KMS-11 (cell line): Measurements from ENCODE around the gene CD19.

Experiments
- H2AFZ ChIP-seq: fragments of 200-600 bp; sonication (generic); 2 replicates; pipeline ENCODE4 v1.6.1; 2016; ENCODE audit warnings: antibody characterized with exemption, mixed run types, low read depth
- H3K27ac ChIP-seq: fragments of 200-600 bp; sonication (generic); 2 replicates; pipeline ENCODE4 v1.6.1; 2016; ENCODE audit warnings: mild to moderate bottlenecking, mixed run types
- H3K27me3 ChIP-seq: fragments of 200-600 bp; sonication (generic); 2 replicates; pipeline ENCODE4 v1.6.1; 2017; ENCODE audit warnings: mild to moderate bottlenecking, low read depth, mixed run types, moderate library complexity; ENCODE audit not compliant: insufficient read depth
- H3K36me3 ChIP-seq: fragments of 200-600 bp; sonication (generic); 2 replicates; pipeline ENCODE4 v1.6.1; 2017; ENCODE audit warnings: mild to moderate bottlenecking, mixed run types; ENCODE audit not compliant: insufficient read depth
- H3K4me1 ChIP-seq: fragments of 200-600 bp; sonication (generic); 2 replicates; pipeline ENCODE4 v1.6.1; 2016; ENCODE audit warnings: mild to moderate bottlenecking, low read depth, mixed run types; ENCODE audit not compliant: poor library complexity, severe bottlenecking
- H3K4me2 ChIP-seq: fragments of 200-600 bp; sonication (generic); 2 replicates; pipeline ENCODE4 v1.7.0; 2016; ENCODE audit warnings: mild to moderate bottlenecking, mixed run types
- H3K4me3 ChIP-seq: fragments of 200-600 bp; sonication (generic); IDR thresholded peaks from 2 replicates; pipeline ENCODE4 v1.6.1; 2017; ENCODE audit warnings: low read depth, low read length, mixed read lengths; ENCODE audit not compliant: insufficient read depth
- H3K79me2 ChIP-seq: fragments of 200-600 bp; sonication (generic); 2 replicates; pipeline ENCODE4 v1.6.1; 2016; ENCODE audit warnings: low read depth, mixed run types; ENCODE audit not compliant: insufficient read depth
- H3K9ac ChIP-seq: fragments of 200-600 bp; sonication (generic); 2 replicates; pipeline ENCODE4 v1.6.1; 2016; ENCODE audit warnings: mild to moderate bottlenecking, mixed run types
- H4K20me1 ChIP-seq: fragments of 200-600 bp; sonication (generic); 2 replicates; pipeline ENCODE4 v1.6.1; 2016; ENCODE audit warnings: mild to moderate bottlenecking, mixed run types; ENCODE audit not compliant: insufficient read depth
- CTCF ChIP-seq: fragments of 200-600 bp; sonication (generic); conservative IDR thresholded peaks from 2 replicates; pipeline ENCODE4 v1.6.1; 2017; ENCODE audit warnings: low read depth, mild to moderate bottlenecking, antibody characterized with exemption, low read length, moderate library complexity, mixed read lengths

CD19 gene

GRCh38 chr16:28910086-28911031, 21.4 kb upstream of the CD19 start:
- TF ChIP-seq CTCF: no peak
- no peaks in the 10 kb centered on the region for H4K20me1 ChIP-seq
- H3K79me2 ChIP-seq: no peaks in the 10 kb centered on the region
- peaks cover 8% of the 10 kb centered on the region for H3K4me1 ChIP-seq
- H3K27ac ChIP-seq: no peak overlapping the region
- no peaks in the 10 kb centered on the region for H3K27me3 ChIP-seq
- H3K4me2 ChIP-seq: no peak overlapping the region
- no peaks in the 10 kb centered on the region for H3K36me3 ChIP-seq
- no peak overlapping the region for H3K4me3 ChIP-seq
- H2AFZ ChIP-seq: no peak overlapping the region
- no peak overlapping the region for H3K9ac ChIP-seq

GRCh38 chr16:28912558-28912957, 19.2 kb upstream of the CD19 start:
- Histone ChIP-seq H3K79me2 (no peaks in the 10 kb centered on the region), H3K27ac (no peak overlapping the region), H3K4me1 (peaks cover 8% of the 10 kb centered on the region), H3K36me3 (no peaks in the 10 kb centered on the region), H3K4me2 (no peak overlapping the region), H4K20me1 (no peaks in the 10 kb centered on the region), H3K9ac (no peak overlapping the region), H3K4me3 (no peak overlapping the region), H3K27me3 (no peaks in the 10 kb centered on the region), H2AFZ (no peak overlapping the region)
- TF ChIP-seq CTCF: no peak

GRCh38 chr16:28913946-28914724, 17.6 kb upstream of the CD19 start:
- Histone ChIP-seq H4K20me1 (no peaks in the 10 kb centered on the region), H3K36me3 (no peaks in the 10 kb centered on the region), H3K4me3 (no peak overlapping the region), H3K79me2 (no peaks in the 10 kb centered on the region), H3K9ac (no peak overlapping the region), H2AFZ (no peak overlapping the region), H3K27me3 (no peaks in the 10 kb centered on the region), H3K27ac (no peak overlapping the region), H3K4me1 (peaks cover 8% of the 10 kb centered on the region), H3K4me2 (no peak overlapping the region)
- no peak for TF ChIP-seq CTCF

DNA sequence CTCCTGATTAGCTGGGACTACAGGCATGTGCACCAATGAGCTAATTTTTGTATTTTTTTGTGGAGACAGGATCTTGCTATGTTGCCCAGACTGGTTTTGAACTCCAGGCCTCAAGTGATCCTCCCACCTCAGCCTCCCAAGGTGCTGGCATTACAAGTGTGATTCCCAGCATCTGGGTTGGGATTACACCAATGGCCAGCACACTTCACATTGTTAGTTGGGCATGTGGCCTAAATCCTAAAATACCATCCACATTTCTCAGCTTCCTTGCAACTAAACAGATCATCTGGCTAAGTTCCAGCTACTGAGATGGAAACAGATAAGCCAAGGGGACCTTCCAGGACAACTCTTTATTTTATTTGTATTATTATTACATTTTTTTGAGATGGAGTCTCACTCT, 16.6 kb upstream of the CD19 start:
- no peak for TF ChIP-seq CTCF
- Histone ChIP-seq H3K4me2 (no peak overlapping the region), H3K27me3 (no peaks in the 10 kb centered on the region), H3K36me3 (no peaks in the 10 kb centered on the region), H3K79me2 (no peaks in the 10 kb centered on the region), H3K4me3 (no peak overlapping the region), H3K27ac (no peak overlapping the region), H4K20me1 (no peaks in the 10 kb centered on the region), H3K9ac (no peak overlapping the region), H2AFZ (no peak overlapping the region), H3K4me1 (peaks cover 6% of the 10 kb centered on the region)
